Endodermal cell (in vitro differentiated cells): ENCODE measurements around the gene CDC14A. TPM values are rescaled to one million over a fixed set of nuclear protein-coding genes. Genes with fewer than 3 reads are reported as not detected.
"Not testable (repeated sequence)": the region's sequence is repeated elsewhere in the genome, so short reads cannot be mapped to it uniquely, and the experiment has no call there.

Source experiments
- DNase-seq: peaks from one replicate; pipeline ENCODE4 v3.0.0-alpha.2; 2017
- H3K27ac ChIP-seq: 2 replicates; pipeline ENCODE4 v1.5.1; 2013; ENCODE audit warnings: mild to moderate bottlenecking, low read depth, low read length, moderate library complexity
- H3K27me3 ChIP-seq: 2 replicates; pipeline ENCODE4 v1.6.1; 2013; ENCODE audit warnings: mild to moderate bottlenecking, low read length, moderate library complexity; ENCODE audit not compliant: insufficient read depth, control insufficient read depth, poor library complexity, severe bottlenecking
- H3K36me3 ChIP-seq: 2 replicates; pipeline ENCODE4 v1.7.0; 2013; ENCODE audit warnings: mild to moderate bottlenecking, low read length, moderate library complexity; ENCODE audit not compliant: control insufficient read depth, insufficient read depth
- H3K4me1 ChIP-seq: one replicate; pipeline ENCODE4 v1.7.0; 2013; ENCODE audit warnings: low read length; ENCODE audit not compliant: control insufficient read depth, insufficient read depth
- H3K4me3 ChIP-seq: 2 replicates; pipeline ENCODE4 v1.5.1; 2013; ENCODE audit warnings: mild to moderate bottlenecking, low read length, moderate library complexity
- H3K9ac ChIP-seq: 2 replicates; pipeline ENCODE4 v1.6.1; 2013; ENCODE audit warnings: mild to moderate bottlenecking, low read length, moderate library complexity; ENCODE audit not compliant: poor library complexity, severe bottlenecking; ENCODE audit errors: extremely low read depth
- H3K9me3 ChIP-seq: 2 replicates; pipeline ENCODE4 v1.6.1; 2013; ENCODE audit warnings: mild to moderate bottlenecking, low read length, moderate library complexity; ENCODE audit not compliant: control insufficient read depth
- H3K27ac Mint-ChIP-seq: 2 replicates; pipeline ENCODE4 v1.8.0; 2020; ENCODE audit warnings: mixed read lengths
- H3K27me3 Mint-ChIP-seq: 2 replicates; pipeline ENCODE4 v1.8.0; 2021; ENCODE audit warnings: mild to moderate bottlenecking, mixed read lengths; ENCODE audit not compliant: insufficient read depth
- H3K36me3 Mint-ChIP-seq: 2 replicates; pipeline ENCODE4 v1.8.0; 2020; ENCODE audit warnings: low read depth, mixed read lengths
- H3K4me1 Mint-ChIP-seq: 2 replicates; pipeline ENCODE4 v1.8.0; 2020; ENCODE audit warnings: mixed read lengths
- H3K4me3 Mint-ChIP-seq: 2 replicates; pipeline ENCODE4 v1.8.0; 2020; ENCODE audit warnings: mild to moderate bottlenecking, moderate library complexity, mixed read lengths
- H3K9me3 Mint-ChIP-seq: 2 replicates; pipeline ENCODE4 v1.8.0; 2020; ENCODE audit warnings: mild to moderate bottlenecking, mixed read lengths
- WGBS, 2 experiments: methylation state at CpG; one replicate each; pipeline versions ENCODE4 v1.1.5 to v1.1.7; 2013; ENCODE audit warnings: missing lambda C conversion rate in 2 of 2, mixed read lengths in 1 of 2; ENCODE audit not compliant: insufficient coverage in 1 of 2, insufficient read length in 1 of 2; 5-methylcytosine and 5-hydroxymethylcytosine counted together
- total RNA-seq, 2 donors: library from RNA; stranded (reverse); fragmentation: NEBNext Ultra II Directional in 1 of 2; extraction: Animal tissue kit (Norgen Biotek cat#: 25700) in 1 of 2; gene quantifications; 2 replicates in 1 of 2; 3 replicates in 1 of 2; pipeline ENCODE4 v1.2.1, GENCODE V29; 2021
- TF ChIP-seq, protein P1 (sequence below): fragments of 200-600 bp; sonication (generic); conservative IDR thresholded peaks from 2 replicates; pipeline ENCODE4 v1.5.0; 2021; ENCODE audit warnings: antibody characterized with exemption, mild to moderate bottlenecking

The CDC14A gene
- total RNA-seq, 2 donors from 2014 or later: 14.5 to 17.6 TPM

- Mint-ChIP-seq H3K9me3 (peaks cover 4% of the 10 kb centered on the region), H3K27me3 (no peaks in the 10 kb centered on the region), H3K36me3 (peaks cover 30% of the 10 kb centered on the region), H3K27ac (no peak overlapping the region), H3K4me1 (peaks cover 26% of the 10 kb centered on the region), H3K4me3 (no peak overlapping the region)
- H3K9ac ChIP-seq: no peak overlapping the region
- H3K4me3 ChIP-seq: no peak overlapping the region
- H3K4me1 ChIP-seq: no peaks in the 10 kb centered on the region
- 100% methylated on average over 1 of the region's 1 CpG; no CpG with 5 or more reads in 1 of the 2 experiments for WGBS, 2 experiments
- peaks cover 24% of the 10 kb centered on the region for H3K36me3 ChIP-seq
- H3K9me3 ChIP-seq: no peaks in the 10 kb centered on the region
- DNase-seq: no peak
- no peak overlapping the region for H3K27ac ChIP-seq
- no peaks in the 10 kb centered on the region for H3K27me3 ChIP-seq
- TF ChIP-seq, protein P1, sequence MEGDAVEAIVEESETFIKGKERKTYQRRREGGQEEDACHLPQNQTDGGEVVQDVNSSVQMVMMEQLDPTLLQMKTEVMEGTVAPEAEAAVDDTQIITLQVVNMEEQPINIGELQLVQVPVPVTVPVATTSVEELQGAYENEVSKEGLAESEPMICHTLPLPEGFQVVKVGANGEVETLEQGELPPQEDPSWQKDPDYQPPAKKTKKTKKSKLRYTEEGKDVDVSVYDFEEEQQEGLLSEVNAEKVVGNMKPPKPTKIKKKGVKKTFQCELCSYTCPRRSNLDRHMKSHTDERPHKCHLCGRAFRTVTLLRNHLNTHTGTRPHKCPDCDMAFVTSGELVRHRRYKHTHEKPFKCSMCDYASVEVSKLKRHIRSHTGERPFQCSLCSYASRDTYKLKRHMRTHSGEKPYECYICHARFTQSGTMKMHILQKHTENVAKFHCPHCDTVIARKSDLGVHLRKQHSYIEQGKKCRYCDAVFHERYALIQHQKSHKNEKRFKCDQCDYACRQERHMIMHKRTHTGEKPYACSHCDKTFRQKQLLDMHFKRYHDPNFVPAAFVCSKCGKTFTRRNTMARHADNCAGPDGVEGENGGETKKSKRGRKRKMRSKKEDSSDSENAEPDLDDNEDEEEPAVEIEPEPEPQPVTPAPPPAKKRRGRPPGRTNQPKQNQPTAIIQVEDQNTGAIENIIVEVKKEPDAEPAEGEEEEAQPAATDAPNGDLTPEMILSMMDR: no peak
Observed at GRCh38 chr1:100366209-100366525, 13.9 kb downstream of the CDC14A start.

DNA sequence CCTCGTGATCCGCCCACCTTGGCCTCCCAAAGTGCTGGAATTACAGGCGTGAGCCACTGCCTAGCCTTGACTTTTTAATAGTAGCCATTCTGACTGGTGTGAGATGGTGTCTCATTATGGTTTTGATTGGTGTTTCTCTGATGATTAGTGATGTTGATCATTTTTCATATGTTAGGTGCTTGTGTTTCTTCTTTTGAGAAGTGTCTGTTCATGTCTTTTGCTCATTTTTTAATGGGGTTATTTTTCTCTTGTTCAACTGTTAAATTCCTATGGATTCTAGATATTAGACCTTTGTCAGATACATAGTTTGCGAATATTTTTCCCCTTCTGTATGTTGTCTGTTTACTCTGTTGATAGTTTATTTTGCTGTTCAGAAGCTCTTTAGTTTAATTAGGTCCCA is 17.0 kb downstream of the CDC14A start:
- not testable (repeated sequence) for H3K9me3 Mint-ChIP-seq, H3K4me1 ChIP-seq, H3K4me3 ChIP-seq, H3K27ac Mint-ChIP-seq, H3K27ac ChIP-seq, H3K27me3 Mint-ChIP-seq, H3K9ac ChIP-seq, H3K4me3 Mint-ChIP-seq, H3K27me3 ChIP-seq, H3K9me3 ChIP-seq, DNase-seq
- 71 to 96% methylated on average over 1 to 4 of the region's 4 CpGs for WGBS, 2 experiments
- Mint-ChIP-seq H3K4me1 (peaks cover 15% of the 10 kb centered on the region), H3K36me3 (peaks cover 21% of the 10 kb centered on the region)
- H3K36me3 ChIP-seq: peaks cover 16% of the 10 kb centered on the region

GRCh38 chr1:100373953-100374352 is 21.6 kb downstream of the CDC14A start:
- not testable (repeated sequence) for H3K36me3 ChIP-seq, H3K9ac ChIP-seq, H3K27me3 ChIP-seq, H3K27ac Mint-ChIP-seq, DNase-seq, H3K4me1 Mint-ChIP-seq, H3K9me3 Mint-ChIP-seq, H3K4me1 ChIP-seq, H3K4me3 Mint-ChIP-seq, H3K27me3 Mint-ChIP-seq, H3K27ac ChIP-seq, H3K4me3 ChIP-seq, H3K9me3 ChIP-seq
- H3K36me3 Mint-ChIP-seq: peaks cover 26% of the 10 kb centered on the region
- WGBS, 2 experiments: 81% methylated on average over 3 of the region's 5 CpGs; no CpG with 5 or more reads in 1 of the 2 experiments

DNA sequence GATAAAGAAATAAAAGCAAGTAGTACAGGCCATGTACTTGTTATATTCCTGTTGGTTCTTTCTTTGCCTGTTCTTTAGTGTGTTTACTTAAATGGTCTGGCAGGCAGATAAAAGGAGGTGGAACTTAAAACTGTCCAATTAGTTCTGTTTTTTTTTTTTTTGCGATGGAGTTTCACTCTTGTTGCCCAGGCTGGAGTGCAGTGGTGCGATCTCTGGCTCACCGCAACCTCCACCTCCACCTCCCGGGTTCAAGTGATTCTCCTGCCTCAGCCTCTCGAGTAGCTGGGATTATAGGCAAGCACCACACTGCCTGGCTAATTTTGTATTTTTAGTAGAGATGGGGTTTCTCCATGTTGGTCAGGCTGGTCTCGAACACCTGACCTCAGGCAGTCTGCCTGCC is 24.6 kb downstream of the CDC14A start:
- H3K4me1 Mint-ChIP-seq, H3K9me3 ChIP-seq, H3K4me1 ChIP-seq, H3K9me3 Mint-ChIP-seq, H3K27me3 Mint-ChIP-seq, H3K9ac ChIP-seq, H3K4me3 ChIP-seq, H3K4me3 Mint-ChIP-seq, DNase-seq, H3K27ac ChIP-seq, H3K27ac Mint-ChIP-seq, H3K27me3 ChIP-seq: not testable (repeated sequence)
- H3K36me3 ChIP-seq: peaks cover 18% of the 10 kb centered on the region
- 92 to 100% methylated on average over 1 to 6 of the region's 6 CpGs for whole genome bisulfite sequencing, 2 experiments
- H3K36me3 Mint-ChIP-seq: peaks cover 22% of the 10 kb centered on the region
